Neutrophil (primary cell): ENCODE results near the gene PPFIBP2.

Experiments
- H3K27ac ChIP-seq: fragments of 200-600 bp; sonication (generic); 2 replicates; pipeline ENCODE4 v1.5.1; 2016; ENCODE audit warnings: mild to moderate bottlenecking, moderate library complexity
- H3K27me3 ChIP-seq: fragments of 200-600 bp; sonication (generic); 2 replicates; pipeline ENCODE4 v1.6.0; 2016; ENCODE audit warnings: mild to moderate bottlenecking
- H3K36me3 ChIP-seq: fragments of 200-600 bp; sonication (generic); 2 replicates; pipeline ENCODE4 v1.5.1; 2017
- H3K4me1 ChIP-seq, 2 experiments: fragments of 200-600 bp in 1 of 2; sonication (generic) in 1 of 2; 1 replicate in 1 of 2; 2 replicates in 1 of 2; pipeline versions ENCODE4 v1.5.1 to v1.6.1; 2013 to 2016; ENCODE audit warnings: low read depth in 1 of 2, low read length in 1 of 2, mild to moderate bottlenecking in 1 of 2, moderate library complexity in 1 of 2; ENCODE audit not compliant: control insufficient read depth in 1 of 2, insufficient read depth in 1 of 2
- H3K4me3 ChIP-seq, 2 experiments: fragments of 200-600 bp in 1 of 2; sonication (generic) in 1 of 2; 1 replicate in 1 of 2; 2 replicates in 1 of 2; pipeline ENCODE4 v1.5.1; 2013 to 2016; ENCODE audit warnings: low read depth in 1 of 2, low read length in 1 of 2, mild to moderate bottlenecking in 1 of 2, moderate library complexity in 1 of 2
- H3K9me3 ChIP-seq: fragments of 200-600 bp; sonication (generic); 2 replicates; pipeline ENCODE4 v1.5.1; 2016
- TF ChIP-seq, protein P1 (sequence below): fragments of 200-600 bp; sonication (generic); IDR thresholded peaks from 2 replicates; pipeline ENCODE4 v1.5.1; 2016; ENCODE audit warnings: antibody characterized with exemption

Gene PPFIBP2

DNA sequence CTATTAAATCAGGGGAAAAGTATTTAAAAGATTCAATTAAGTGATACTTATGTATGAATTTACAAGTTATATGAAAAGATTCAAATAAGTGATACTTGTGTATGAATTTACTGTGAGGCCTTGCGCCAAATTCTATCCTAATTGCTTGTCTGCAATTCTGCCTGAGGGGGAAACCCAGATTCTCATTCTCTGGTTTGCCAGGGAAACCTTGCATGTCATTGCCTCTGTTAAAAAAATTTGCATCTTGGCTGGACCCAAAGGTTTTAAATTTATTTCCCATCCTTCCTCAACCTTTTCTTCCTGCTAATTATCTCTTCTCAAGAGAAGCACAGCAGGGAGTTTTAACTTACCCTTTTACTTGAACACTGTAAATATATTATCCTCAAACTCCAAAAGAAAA is 14.7 kb upstream of the PPFIBP2 start:
- no peaks in the 10 kb centered on the region for H3K36me3 ChIP-seq
- H3K27me3 ChIP-seq = no peaks in the 10 kb centered on the region
- H3K27ac ChIP-seq = no peak overlapping the region
- peaks cover 0 to 24% of the 10 kb centered on the region in 2 experiments for H3K4me1 ChIP-seq
- no peaks in the 10 kb centered on the region for H3K9me3 ChIP-seq
- H3K4me3 ChIP-seq = no peak overlapping the region
- TF ChIP-seq, protein P1, sequence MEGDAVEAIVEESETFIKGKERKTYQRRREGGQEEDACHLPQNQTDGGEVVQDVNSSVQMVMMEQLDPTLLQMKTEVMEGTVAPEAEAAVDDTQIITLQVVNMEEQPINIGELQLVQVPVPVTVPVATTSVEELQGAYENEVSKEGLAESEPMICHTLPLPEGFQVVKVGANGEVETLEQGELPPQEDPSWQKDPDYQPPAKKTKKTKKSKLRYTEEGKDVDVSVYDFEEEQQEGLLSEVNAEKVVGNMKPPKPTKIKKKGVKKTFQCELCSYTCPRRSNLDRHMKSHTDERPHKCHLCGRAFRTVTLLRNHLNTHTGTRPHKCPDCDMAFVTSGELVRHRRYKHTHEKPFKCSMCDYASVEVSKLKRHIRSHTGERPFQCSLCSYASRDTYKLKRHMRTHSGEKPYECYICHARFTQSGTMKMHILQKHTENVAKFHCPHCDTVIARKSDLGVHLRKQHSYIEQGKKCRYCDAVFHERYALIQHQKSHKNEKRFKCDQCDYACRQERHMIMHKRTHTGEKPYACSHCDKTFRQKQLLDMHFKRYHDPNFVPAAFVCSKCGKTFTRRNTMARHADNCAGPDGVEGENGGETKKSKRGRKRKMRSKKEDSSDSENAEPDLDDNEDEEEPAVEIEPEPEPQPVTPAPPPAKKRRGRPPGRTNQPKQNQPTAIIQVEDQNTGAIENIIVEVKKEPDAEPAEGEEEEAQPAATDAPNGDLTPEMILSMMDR = no peak

DNA sequence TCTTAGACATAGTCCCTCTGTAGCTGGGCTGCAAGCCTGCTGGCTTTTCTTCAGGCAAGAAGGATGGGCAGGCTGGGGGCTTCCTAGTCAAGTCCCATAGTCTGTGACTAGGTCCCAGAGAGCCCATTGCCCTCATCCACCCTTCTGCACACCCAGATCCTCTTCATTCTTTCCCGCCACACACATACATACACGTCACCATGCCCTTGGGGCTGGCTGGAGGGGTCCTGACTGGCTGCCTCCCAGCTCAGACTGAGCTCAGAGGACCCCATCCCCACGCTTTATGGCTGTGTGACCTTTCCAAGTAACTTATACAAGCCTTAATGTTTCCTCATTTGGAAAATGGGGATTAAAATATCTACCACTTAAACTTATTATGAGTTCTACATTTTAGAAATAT is 13.5 kb upstream of the PPFIBP2 start:
- TF ChIP-seq, protein P1 = no peak
- no peaks in the 10 kb centered on the region for H3K9me3 ChIP-seq
- peaks cover 0 to 21% of the 10 kb centered on the region in 2 experiments for H3K4me1 ChIP-seq
- no peak overlapping the region for H3K27ac ChIP-seq
- no peak overlapping the region for H3K4me3 ChIP-seq
- H3K27me3 ChIP-seq = no peaks in the 10 kb centered on the region
- H3K36me3 ChIP-seq = no peaks in the 10 kb centered on the region

DNA sequence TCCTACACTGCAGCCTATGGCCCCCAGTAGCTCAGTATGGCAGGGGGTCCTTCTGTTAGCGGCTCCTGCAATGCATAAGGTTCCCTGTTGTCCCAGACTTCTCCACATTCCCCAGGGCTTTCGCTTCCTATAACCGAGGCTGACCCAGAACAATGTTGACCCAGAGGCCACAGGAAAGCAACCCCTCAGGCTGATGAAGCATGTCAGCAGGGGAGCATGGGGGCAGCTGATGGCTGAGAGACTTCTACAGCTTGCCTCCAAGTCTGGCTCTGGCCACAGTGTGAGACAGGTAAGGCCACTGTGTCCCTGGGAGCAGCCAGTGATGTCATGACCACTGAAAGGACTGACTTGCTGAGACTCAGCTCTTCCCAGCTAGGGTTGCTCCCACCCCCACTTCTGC is 12.5 kb upstream of the PPFIBP2 start:
- peaks cover 0 to 14% of the 10 kb centered on the region in 2 experiments for H3K4me1 ChIP-seq
- H3K9me3 ChIP-seq = no peaks in the 10 kb centered on the region
- no peak overlapping the region for H3K4me3 ChIP-seq
- no peaks in the 10 kb centered on the region for H3K27me3 ChIP-seq
- TF ChIP-seq, protein P1 = no peak
- H3K27ac ChIP-seq = no peak overlapping the region
- H3K36me3 ChIP-seq = no peaks in the 10 kb centered on the region

DNA sequence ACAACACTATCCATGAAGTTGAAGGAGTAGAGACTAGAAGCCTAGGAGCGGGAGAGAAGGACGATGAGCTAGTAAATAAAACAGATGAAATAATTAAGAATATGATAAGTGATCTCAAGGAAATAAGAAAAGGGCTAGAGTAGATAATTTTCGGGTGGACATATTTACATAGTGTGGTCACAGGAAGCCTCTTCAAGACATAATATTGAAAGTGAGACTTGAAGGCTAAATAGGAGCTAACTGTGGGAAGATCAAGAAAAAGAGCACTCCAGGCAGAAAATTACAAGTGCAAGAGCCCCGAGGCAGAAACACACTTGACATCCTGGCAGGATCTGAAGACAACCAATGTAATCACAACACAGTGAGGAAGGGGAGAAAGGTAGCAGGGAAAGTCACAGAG is 11.9 kb upstream of the PPFIBP2 start:
- Histone ChIP-seq H3K4me1 (peaks cover 0 to 8% of the 10 kb centered on the region in 2 experiments), H3K36me3 (no peaks in the 10 kb centered on the region), H3K4me3 (no peak overlapping the region), H3K9me3 (no peaks in the 10 kb centered on the region), H3K27ac (no peak overlapping the region), H3K27me3 (no peaks in the 10 kb centered on the region)
- TF ChIP-seq, protein P1 = no peak

DNA sequence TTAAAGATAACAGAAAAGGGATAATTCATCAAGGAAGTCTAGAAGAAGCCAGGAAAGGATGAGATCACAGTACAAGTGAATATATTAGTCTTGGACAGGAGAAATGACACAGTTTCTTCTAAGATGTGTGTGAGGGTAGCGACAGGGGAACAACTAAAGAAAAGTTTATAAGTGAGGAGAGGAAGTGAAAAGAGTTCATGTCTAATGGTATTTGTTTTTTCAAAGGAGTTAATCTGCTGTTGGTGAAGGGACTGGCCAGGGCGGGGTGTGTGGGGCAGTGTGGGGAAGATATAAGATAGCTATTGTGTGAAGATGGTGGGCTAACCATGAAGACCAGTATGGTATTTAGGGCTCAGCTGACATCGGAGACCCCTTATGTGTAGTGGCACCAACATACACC is 7.6 kb upstream of the PPFIBP2 start:
- H3K4me1 ChIP-seq = no peaks in the 10 kb centered on the region
- no peaks in the 10 kb centered on the region for H3K9me3 ChIP-seq
- H3K4me3 ChIP-seq = no peak overlapping the region
- H3K36me3 ChIP-seq = no peaks in the 10 kb centered on the region
- TF ChIP-seq, protein P1 = no peak
- H3K27me3 ChIP-seq = no peaks in the 10 kb centered on the region
- no peak overlapping the region for H3K27ac ChIP-seq

DNA sequence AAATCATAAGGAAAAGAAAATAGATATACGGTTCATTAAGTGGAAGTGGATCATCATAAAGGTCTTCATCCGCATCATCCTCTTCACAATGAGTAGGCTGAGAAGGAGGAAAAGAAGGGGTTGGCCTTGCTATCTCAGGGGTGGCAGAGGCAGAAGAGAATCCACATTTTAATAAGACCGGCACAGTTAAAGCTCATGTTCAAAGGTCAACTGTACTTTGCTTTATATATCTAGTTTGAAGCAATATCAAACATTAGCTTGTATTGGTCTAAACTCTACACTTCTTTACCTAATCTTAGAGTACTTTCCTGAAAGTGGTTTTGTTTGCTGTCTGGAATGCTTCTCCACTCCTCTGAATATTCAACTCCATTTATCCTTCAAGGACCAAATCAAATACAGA is 5.7 kb upstream of the PPFIBP2 start:
- H3K4me1 ChIP-seq = peaks cover 11 to 17% of the 10 kb centered on the region in 2 experiments
- TF ChIP-seq, protein P1 = no peak

More for the DNA sequence above, 5.7 kb upstream of the PPFIBP2 start:
- Histone ChIP-seq H3K36me3 (no peaks in the 10 kb centered on the region), H3K9me3 (no peaks in the 10 kb centered on the region), H3K4me3 (no peak overlapping the region), H3K27ac (no peak overlapping the region), H3K27me3 (no peaks in the 10 kb centered on the region)
